Endothelial cell of umbilical vein (primary cell): Measurements from ENCODE around the gene NYAP2. TPM values are rescaled to one million over a fixed set of nuclear protein-coding genes. Genes with fewer than 3 reads are reported as not detected.

Source experiments
- BruUV-seq: library from RNA; stranded (reverse); fragments of 400-500 nt; replicated peaks from 2 replicates; lab custom pipeline; 2021; lab: Mats Ljungman, UMichigan
- CTCF ChIA-PET: fragments of 300-600, 350-600 bp; sonication (Branson Sonifier 250); formaldehyde crosslinking; loops from one replicate; lab custom pipeline; 2021; ENCODE audit warnings: antibody characterized with exemption, inconsistent platforms; lab: Charles Lee
- POLR2A ChIA-PET: fragments of 300-600, 350-600 bp; sonication (Branson Sonifier 250); formaldehyde crosslinking; loops from one replicate; lab custom pipeline; 2021; ENCODE audit warnings: antibody characterized with exemption, inconsistent platforms; lab: Charles Lee
- DNase-seq: peaks from one replicate; pipeline ENCODE4 v3.0.0-alpha.2; 2011; ENCODE audit warnings: low read depth, low spot score
- FAIRE-seq: peaks from 2 replicates; lab custom pipeline; 2011; peaks lifted over from hg19 to GRCh38; lab: Jason Lieb, UNC
- H2AFZ ChIP-seq: 2 replicates; pipeline ENCODE4 v1.6.0; 2012; ENCODE audit warnings: low read depth, low read length, control low read depth, inconsistent platforms
- H3K27ac ChIP-seq: 2 replicates; pipeline ENCODE4 v1.5.1; 2011; ENCODE audit warnings: low read depth, mild to moderate bottlenecking, control low read depth, low read length, moderate library complexity; ENCODE audit not compliant: insufficient read depth
- H3K27me3 ChIP-seq, 2 experiments: 2 replicates each; pipeline versions ENCODE4 v1.6.0 to v1.6.1; 2011; ENCODE audit warnings: low read length in 2 of 2, mixed read lengths in 1 of 2; ENCODE audit not compliant: control insufficient read depth in 2 of 2, insufficient read depth in 2 of 2
- H3K36me3 ChIP-seq, 2 experiments: 2 replicates in 1 of 2; 3 replicates in 1 of 2; pipeline ENCODE4 v1.5.1; 2011; ENCODE audit warnings: low read length in 2 of 2, mild to moderate bottlenecking in 1 of 2, moderate library complexity in 1 of 2; ENCODE audit not compliant: control insufficient read depth in 2 of 2, insufficient read depth in 2 of 2; ENCODE audit errors: extremely low read depth in 1 of 2
- H3K4me1 ChIP-seq: 3 replicates; pipeline ENCODE4 v1.5.1; 2011; ENCODE audit warnings: mild to moderate bottlenecking, low read length; ENCODE audit not compliant: control insufficient read depth, insufficient read depth; ENCODE audit errors: extremely low read depth
- H3K4me2 ChIP-seq: 2 replicates; pipeline ENCODE4 v1.6.1; 2011; ENCODE audit warnings: low read length, control low read depth, mixed read lengths; ENCODE audit not compliant: insufficient read depth
- H3K4me3 ChIP-seq, 3 experiments: fragments of 200-600 bp in 1 of 3; sonication (generic), shearing (Covaris generic) in 1 of 3; replicated peaks in 1 of 3; 2 replicates each; pipeline ENCODE4 v1.5.1; 2011 to 2016; ENCODE audit warnings: control low read depth in 3 of 3, low read length in 3 of 3, mild to moderate bottlenecking in 2 of 3, inconsistent platforms in 1 of 3, low read depth in 1 of 3, moderate library complexity in 1 of 3; ENCODE audit not compliant: insufficient read depth in 1 of 3
- H3K79me2 ChIP-seq: 2 replicates; pipeline ENCODE4 v1.6.0; 2012; ENCODE audit warnings: low read length, inconsistent platforms; ENCODE audit not compliant: control insufficient read depth, insufficient read depth
- H3K9ac ChIP-seq: replicated peaks from 2 replicates; pipeline ENCODE3; 2011; ENCODE audit warnings: low read length, control low read depth; ENCODE audit not compliant: insufficient read depth; ENCODE audit errors: extremely low read depth
- H3K9me1 ChIP-seq: replicated peaks from 3 replicates; pipeline ENCODE4 v1.6.0; 2011; ENCODE audit warnings: mild to moderate bottlenecking, low read length; ENCODE audit not compliant: control insufficient read depth, insufficient read depth; ENCODE audit errors: extremely low read depth
- H3K9me3 ChIP-seq: replicated peaks from 2 replicates; pipeline ENCODE4 v1.5.1; 2012; ENCODE audit warnings: low read length, inconsistent platforms; ENCODE audit not compliant: control insufficient read depth, insufficient read depth
- H4K20me1 ChIP-seq: replicated peaks from 2 replicates; pipeline ENCODE3; 2011; ENCODE audit warnings: mild to moderate bottlenecking, low read length; ENCODE audit not compliant: control insufficient read depth, insufficient read depth; ENCODE audit errors: extremely low read depth
- GATA2 ChIP-seq: IDR thresholded peaks from 2 replicates; pipeline ENCODE4 v1.7.0; 2011; ENCODE audit warnings: low read depth, mild to moderate bottlenecking, moderate library complexity, mixed read lengths, low read length; ENCODE audit not compliant: insufficient read length, insufficient read depth
- dilution Hi-C: fragments of 300-500 bp; cut with MboI; formaldehyde crosslinking; loops from one replicate; pipeline ENCODE4 v1.15.0; 2019; ENCODE audit warnings: low sequenced_read_pairs; ENCODE audit not compliant: extremely low pct_ligation_motif_present
- intact Hi-C: fragments of 100-400 bp; cut with micrococcal nuclease; formaldehyde crosslinking; loops from one replicate; pipeline ENCODE4 v1.10.0; 2022
- polyA plus RNA-seq, 4 experiments: library from polyadenylated mRNA; depleted of rRNA in 3 of 4; stranded (reverse) in 3 of 4; unstranded in 1 of 4; fragments of >200 nt; gene quantifications; 2 replicates each; pipeline versions ENCODE4 v1.2.1 to v1.2.3, GENCODE V29; 2011 to 2012; ENCODE audit warnings: missing spikeins in 1 of 4
- total RNA-seq: library from RNA; stranded (reverse); gene quantifications from 2 replicates; pipeline ENCODE4 v1.2.3, GENCODE V29; 2021
- TF ChIP-seq, protein P1 (sequence below): IDR thresholded peaks from 2 replicates; pipeline ENCODE4 v1.6.1; 2011; ENCODE audit not compliant: insufficient read depth, insufficient read length
- TF ChIP-seq, protein P2 (sequence below), 2 donors: IDR thresholded peaks; 1 replicate in 1 of 2; 2 replicates in 1 of 2; pipeline ENCODE4 v1.5.1; 2011; ENCODE audit warnings: low read length in 2 of 2, mild to moderate bottlenecking in 2 of 2, moderate library complexity in 2 of 2, control low read depth in 1 of 2, inconsistent platforms in 1 of 2, low read depth in 1 of 2; ENCODE audit not compliant: insufficient read depth in 1 of 2; ENCODE audit errors: extremely low read depth in 1 of 2

NYAP2 gene
- total and polyA plus RNA-seq, 2 donors (not counting 3 experiments of a cell fraction or from before 2014, with no cell fraction given) = not detected

DNA sequence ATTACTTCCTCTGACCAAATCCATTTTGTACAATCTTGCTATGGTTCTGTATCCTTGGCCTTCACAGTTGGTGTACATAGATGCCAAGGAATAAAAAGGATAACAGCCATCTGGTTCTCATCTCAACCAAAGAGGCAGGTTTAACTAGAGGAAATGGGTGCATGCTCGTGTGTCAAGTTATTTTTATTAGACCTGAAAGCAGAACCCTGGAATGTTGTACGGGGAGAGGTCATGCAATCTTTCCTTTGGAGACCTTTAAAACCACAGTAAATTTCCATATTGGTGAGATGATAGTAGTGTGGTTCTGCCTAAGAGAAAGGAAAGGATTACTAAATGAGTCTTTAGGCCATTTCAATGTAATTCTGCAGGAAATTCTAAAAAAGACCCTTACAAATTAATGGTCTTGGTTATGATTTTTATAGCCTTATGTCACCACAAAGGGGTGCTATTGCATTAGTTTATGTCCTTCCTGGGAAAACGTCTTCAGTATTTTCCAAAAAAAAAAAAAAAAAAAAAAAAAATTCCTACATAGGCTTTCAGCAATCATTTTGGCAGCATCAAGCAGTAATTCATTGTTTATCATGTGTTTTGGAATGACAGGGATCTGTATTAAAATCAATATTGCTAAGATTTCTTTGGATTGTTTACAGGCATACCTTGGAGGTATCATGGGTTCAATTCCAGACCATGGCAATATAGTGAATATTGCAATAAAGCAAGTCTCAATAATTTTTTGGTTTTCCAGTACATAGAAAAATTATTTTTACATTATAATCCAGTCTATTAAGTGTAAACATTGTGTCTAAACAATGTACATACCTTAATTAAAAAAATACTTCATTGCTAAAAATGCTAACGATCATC, 270.8 kb downstream of the NYAP2 start:
- dilution Hi-C loops = no loop called here
- intact Hi-C loops = loop anchor here (1.0 kb wide), 3 partner anchors 130 to 1315 kb away; no protein-coding TSS in a partner anchor
- H3K4me3 ChIP-seq = no peak overlapping the region
- H3K79me2 ChIP-seq = no peaks in the 10 kb centered on the region
- CTCF ChIA-PET = interaction anchor here (1.0 to 4.1 kb wide), 9 partner anchors 10 to 1568 kb away, joined by 3 to 35 read pairs (median 12); no protein-coding TSS in a partner anchor
- no peak overlapping the region for H3K4me2 ChIP-seq
- H3K9me3 ChIP-seq = no peaks in the 10 kb centered on the region
- no TSS peak for BruUV-seq
- H3K27ac ChIP-seq = no peak overlapping the region
- FAIRE-seq (no peak), DNase-seq (peak; percentile 39)
- no peaks in the 10 kb centered on the region for H4K20me1 ChIP-seq
- no peak overlapping the region for H2AFZ ChIP-seq
- no peaks in the 10 kb centered on the region for H3K9me1 ChIP-seq
- H3K4me1 ChIP-seq = no peaks in the 10 kb centered on the region
- POLR2A ChIA-PET = no interaction called here
- TF ChIP-seq, protein P1, sequence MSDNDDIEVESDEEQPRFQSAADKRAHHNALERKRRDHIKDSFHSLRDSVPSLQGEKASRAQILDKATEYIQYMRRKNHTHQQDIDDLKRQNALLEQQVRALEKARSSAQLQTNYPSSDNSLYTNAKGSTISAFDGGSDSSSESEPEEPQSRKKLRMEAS = no peak
- no peak for TF ChIP-seq GATA2
- TF ChIP-seq, protein P2, sequence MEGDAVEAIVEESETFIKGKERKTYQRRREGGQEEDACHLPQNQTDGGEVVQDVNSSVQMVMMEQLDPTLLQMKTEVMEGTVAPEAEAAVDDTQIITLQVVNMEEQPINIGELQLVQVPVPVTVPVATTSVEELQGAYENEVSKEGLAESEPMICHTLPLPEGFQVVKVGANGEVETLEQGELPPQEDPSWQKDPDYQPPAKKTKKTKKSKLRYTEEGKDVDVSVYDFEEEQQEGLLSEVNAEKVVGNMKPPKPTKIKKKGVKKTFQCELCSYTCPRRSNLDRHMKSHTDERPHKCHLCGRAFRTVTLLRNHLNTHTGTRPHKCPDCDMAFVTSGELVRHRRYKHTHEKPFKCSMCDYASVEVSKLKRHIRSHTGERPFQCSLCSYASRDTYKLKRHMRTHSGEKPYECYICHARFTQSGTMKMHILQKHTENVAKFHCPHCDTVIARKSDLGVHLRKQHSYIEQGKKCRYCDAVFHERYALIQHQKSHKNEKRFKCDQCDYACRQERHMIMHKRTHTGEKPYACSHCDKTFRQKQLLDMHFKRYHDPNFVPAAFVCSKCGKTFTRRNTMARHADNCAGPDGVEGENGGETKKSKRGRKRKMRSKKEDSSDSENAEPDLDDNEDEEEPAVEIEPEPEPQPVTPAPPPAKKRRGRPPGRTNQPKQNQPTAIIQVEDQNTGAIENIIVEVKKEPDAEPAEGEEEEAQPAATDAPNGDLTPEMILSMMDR (IDR thresholded peaks at IDR 0.05; ENCODE audit: extremely low read depth in 1 of 2, insufficient read depth in 1 of 2, low read depth in 1 of 2, low read length in 2 of 2) = peak in 1 of 2 donors; percentile 9
- H3K9ac ChIP-seq = no peak overlapping the region
- no peaks in the 10 kb centered on the region for H3K36me3 ChIP-seq
- H3K27me3 ChIP-seq = no peaks in the 10 kb centered on the region
